GM21786 (cell line): Measurements from ENCODE around the gene FAM210A.

ENCODE experiments used
- ATAC-seq: cut with Tn5 transposase; IDR thresholded peaks from one replicate; pipeline ENCODE4 v1.9.1; 2021; ENCODE audit not compliant: unreplicated experiment

FAM210A gene

GRCh38 chr18:13647761-13648160, 78.6 kb downstream of the FAM210A start:
- no peak for ATAC-seq

- ATAC-seq = no peak
These were observed 79.7 kb downstream of the FAM210A start for GRCh38 chr18:13646633-13647032.

DNA sequence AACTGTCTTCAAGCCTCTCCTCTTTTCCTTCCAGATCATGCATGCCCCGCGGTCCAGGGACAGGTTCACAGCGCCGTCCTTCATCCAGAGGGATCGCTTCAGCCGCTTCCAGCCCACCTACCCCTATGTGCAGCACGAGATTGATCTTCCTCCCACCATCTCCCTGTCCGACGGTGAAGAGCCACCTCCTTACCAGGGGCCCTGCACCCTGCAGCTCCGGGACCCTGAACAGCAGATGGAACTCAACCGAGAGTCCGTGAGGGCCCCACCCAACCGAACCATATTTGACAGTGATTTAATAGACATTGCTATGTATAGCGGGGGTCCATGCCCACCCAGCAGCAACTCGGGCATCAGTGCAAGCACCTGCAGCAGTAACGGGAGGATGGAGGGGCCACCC, 81.3 kb downstream of the FAM210A start:
- no peak for ATAC-seq

DNA sequence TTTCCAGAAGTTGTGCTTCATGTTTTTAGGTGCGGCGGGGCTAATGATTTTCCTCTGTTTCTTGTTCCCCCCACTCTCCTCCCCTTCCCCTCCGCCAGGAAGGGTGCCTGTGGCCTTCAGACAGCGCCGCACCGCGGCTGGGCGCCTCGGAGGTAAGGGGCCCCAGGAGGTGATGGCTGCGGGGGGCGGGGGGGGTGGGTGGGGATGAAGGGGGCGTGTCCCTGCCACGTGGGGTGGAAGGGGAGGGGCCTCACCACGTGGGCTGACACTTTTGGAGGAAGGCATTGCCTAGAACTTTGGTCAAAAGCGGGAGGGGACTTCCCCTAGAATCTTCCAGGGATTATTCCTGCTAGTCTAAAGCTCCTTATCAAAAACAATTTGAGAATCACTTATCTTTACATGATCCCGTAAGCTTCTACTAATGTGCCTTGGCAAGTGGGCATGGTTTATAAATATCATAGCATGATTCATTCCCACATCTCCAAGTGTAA, 83.1 kb downstream of the FAM210A start:
- ATAC-seq = no peak

DNA sequence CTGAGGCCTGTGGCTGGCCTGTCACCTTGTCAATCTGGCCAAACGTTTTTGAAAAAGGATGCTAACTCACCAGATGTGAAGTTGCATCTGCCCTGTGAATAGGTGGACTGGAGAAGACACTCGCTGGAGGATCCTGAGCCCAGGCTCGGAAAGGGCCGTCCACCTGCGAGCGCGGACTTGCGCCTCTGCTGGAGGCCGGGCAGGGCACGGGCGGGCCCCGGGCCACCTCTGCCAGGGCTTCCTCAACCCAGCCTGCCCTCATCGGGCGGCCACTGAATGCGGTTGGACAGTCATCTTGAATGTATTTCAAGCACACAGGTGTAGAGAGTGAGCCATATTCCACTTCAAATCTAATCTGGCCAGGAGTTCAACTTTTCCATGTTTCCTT, 83.9 kb downstream of the FAM210A start:
- no peak for ATAC-seq

GRCh38 chr18:13641551-13642439, 84.6 kb downstream of the FAM210A start:
- no peak for ATAC-seq

GRCh38 chr18:13640266-13640860, 86.0 kb downstream of the FAM210A start:
- no peak for ATAC-seq

GRCh38 chr18:13638719-13639595, 87.4 kb downstream of the FAM210A start:
- ATAC-seq = no peak

- ATAC-seq = no peak
These were observed 91.3 kb downstream of the FAM210A start for GRCh38 chr18:13635046-13635445.

DNA sequence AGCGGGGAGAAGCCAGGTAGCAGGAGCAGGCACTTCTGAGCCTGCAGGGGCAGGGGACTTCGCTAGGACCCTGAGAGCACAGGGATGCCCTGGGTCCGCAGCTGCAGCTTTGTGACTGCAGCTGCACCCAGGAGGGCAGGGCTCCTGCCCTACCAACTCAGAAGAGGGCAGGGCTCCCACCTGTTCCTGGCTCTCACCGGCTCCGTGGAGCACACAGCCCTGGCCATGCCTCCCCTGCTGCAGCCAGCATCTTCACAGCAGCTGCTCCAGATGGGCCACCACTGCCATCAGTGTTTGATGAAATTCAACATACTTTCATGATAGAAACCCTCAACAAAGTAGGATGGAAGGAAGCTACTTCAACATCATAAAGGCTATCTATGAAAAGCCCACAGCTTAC, 92.7 kb downstream of the FAM210A start:
- no peak for ATAC-seq

DNA sequence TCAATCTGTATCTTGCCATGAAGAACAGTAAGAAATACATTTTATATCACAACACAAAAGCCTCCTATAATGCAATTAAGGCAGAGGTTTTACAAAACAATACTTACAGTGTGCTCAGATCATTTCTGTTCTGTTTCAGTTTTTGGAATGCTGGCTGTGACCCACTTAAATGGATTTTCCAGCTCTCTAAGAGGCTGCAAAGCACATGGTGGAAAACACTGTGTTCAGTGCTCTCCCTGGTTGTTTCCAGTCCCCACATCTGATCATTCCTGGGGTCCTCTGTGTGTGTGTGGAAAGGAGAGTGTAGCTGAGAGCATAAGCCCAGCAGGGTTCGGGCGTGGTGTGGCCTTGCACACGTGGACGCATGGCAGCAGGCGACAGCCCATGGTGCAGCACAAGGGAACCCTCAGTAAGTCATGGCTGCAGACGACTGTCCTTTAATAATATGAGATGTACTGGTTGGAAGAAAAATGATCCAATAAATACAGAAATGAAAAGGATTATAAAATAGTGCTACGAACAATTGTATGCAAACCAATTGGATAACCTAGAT, 95.6 kb downstream of the FAM210A start:
- ATAC-seq = no peak

DNA sequence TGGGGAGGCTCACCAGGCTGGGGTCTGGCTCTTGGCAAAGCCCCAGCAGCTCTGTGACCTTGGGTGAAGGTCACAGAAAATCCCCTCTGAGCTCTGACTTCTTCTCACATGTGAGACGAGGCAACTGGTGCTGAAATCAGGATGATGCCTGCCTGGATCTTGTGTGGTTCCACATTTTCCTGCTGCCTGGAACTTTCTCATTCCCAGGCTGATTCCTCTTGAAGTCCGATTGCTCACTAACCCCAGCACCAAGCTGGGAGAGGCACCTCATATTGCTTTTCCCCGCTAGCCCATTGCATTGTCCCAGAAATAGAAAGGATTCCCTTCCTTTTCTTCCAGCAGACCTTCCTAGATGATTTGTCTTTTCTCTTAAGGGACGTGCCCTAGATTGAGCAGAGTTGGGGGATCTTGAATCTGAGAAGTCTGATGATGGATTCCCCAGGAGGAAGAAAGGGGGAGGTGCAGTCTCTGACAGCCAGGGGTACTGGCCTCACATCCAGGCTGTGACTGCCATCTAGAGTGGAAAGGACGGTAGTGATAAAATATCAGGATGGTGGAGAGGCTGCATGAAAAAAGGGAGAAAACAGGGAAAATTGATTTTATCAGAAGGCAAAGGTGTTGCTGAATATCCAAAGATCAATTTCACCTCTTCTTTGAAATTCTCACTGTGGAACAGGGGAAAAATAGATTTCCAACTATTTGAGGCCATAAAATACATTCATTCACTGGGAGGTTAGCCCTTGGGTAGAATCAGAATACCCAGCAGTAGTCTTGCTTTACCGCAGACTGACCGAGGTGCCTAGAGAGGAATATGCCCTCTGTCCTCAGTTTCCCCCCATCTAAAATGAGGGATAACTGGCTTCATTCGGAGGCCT, 96.3 kb downstream of the FAM210A start:
- ATAC-seq = peak; percentile 73

DNA sequence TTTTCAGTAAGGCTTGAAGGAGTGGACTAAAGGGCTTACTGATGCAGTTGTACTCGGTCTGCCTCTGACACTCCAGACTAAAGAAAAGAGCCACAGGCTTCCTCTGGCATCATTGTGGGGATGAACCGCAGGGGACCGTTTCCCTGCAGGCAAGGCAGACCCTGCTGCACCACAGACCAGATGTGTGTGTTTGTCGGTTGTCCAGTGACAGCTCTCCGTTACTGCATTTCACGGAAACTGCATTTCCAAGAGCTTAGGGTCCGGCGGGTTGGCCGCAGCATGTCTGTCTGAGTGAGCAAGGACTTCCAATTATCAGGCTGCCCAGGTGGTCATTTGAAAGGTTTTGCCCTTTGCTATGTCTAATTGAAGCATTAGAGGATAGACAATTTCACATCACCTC, 98.1 kb downstream of the FAM210A start:
- ATAC-seq = no peak

GRCh38 chr18:13627639-13628038, 98.7 kb downstream of the FAM210A start:
- ATAC-seq = no peak

- no peak for ATAC-seq
These were observed 99.8 kb downstream of the FAM210A start for GRCh38 chr18:13626544-13626908.

DNA sequence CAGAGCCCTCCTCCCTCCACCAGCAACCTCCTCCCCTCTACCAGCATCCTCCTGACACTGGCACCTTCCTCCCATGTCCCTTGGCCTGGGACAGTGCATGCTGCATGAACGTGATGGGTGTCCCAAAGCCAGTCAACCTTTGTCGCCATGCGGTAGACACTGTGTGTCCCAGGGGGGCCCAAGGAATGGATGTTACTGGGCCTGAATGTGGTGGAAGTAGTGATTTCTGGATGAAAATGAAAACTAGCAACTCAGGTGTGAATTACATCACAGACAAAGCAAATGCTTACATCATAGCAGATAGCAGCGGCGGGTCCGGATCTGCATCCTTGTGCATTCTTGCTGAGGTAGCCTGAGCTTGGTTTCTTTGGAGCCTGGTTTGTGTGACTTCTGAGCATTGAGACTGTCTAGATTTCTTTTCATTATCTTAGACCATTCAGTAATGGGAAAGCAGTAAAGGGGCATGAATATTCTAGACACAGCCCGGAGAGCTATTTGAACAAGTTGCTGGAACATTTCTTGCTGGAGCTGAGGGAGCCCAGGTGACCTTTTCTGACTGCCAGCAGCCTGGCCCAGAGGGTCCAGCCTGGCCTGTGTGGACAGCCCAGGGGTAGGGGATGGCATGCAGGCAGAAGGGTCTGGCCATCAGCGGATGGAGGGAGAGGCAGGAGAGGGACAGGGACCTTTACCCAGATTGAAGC, 100.4 kb downstream of the FAM210A start:
- ATAC-seq = no peak

DNA sequence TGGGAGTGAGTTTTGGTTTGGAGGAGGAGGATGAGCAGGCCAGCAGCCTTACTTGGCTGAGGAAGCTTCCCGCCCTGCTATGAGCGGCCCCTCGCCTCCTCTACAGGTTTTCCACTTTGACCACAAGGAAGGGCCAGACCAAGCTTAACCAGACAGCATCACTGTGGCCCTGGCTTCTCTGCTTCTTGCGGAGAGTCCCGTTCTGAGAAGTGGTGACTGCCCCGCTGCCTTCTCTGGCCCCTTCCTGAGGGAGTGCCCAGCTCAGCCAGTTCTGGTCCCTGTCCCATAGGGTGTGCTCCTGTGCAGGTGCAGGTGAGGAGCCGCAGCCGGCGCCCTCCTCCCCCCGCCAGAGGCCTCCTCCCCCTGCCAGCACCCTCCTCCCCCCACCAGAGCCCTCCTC, 101.0 kb downstream of the FAM210A start:
- ATAC-seq = no peak

GRCh38 chr18:13624563-13625237, 101.7 kb downstream of the FAM210A start:
- ATAC-seq = no peak

DNA sequence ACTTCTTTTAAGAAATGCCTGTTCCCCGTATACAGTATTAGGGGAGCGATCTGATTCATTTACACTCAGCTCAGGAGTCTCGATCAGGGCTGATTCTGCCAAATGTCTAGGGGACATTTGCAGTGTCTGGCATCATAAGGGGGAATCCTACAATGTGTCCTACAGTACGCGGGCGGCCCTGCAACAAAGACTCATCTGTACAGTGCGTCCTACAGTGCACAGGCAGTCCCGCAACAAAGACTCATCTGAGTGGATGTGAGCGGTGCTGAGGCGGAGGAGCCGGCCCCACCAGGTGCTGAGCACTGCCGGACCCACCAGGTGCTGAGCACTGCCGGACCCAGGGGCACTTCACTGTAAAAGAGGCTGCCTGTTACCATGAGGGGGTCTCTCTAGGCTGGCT, 102.5 kb downstream of the FAM210A start:
- ATAC-seq = no peak
